DOHH2 (cell line): ENCODE results near the gene IMMP2L.

ENCODE experiments used
- H3F3A ChIP-seq: fragments of 200-600 bp; sonication (generic), shearing (Covaris generic); 2 replicates; pipeline ENCODE4 v1.6.0; 2016; ENCODE audit warnings: antibody characterized with exemption, mild to moderate bottlenecking; ENCODE audit not compliant: control insufficient read depth, insufficient read depth
- H3K27ac ChIP-seq: fragments of 200-600 bp; sonication (generic); 2 replicates; pipeline ENCODE4 v1.5.1; 2014; ENCODE audit warnings: low read depth, mild to moderate bottlenecking, low read length, moderate library complexity
- H3K27me3 ChIP-seq: fragments of 200-600 bp; sonication (generic); 2 replicates; pipeline ENCODE4 v1.6.1; 2014; ENCODE audit warnings: mild to moderate bottlenecking, low read length, mixed read lengths; ENCODE audit not compliant: control insufficient read depth
- H3K36me3 ChIP-seq: fragments of 200-600 bp; sonication (generic); 2 replicates; pipeline ENCODE4 v1.6.1; 2014; ENCODE audit warnings: mild to moderate bottlenecking, low read length, moderate library complexity, mixed read lengths; ENCODE audit not compliant: control insufficient read depth
- H3K4me1 ChIP-seq: fragments of 200-600 bp; sonication (generic); 2 replicates; pipeline ENCODE4 v1.6.1; 2014; ENCODE audit warnings: mild to moderate bottlenecking, low read length, mixed read lengths; ENCODE audit not compliant: control insufficient read depth
- H3K4me2 ChIP-seq: fragments of 200-600 bp; sonication (generic); 2 replicates; pipeline ENCODE4 v1.6.0; 2014; ENCODE audit warnings: mild to moderate bottlenecking, low read length, moderate library complexity
- H3K4me3 ChIP-seq: fragments of 200-600 bp; sonication (generic); 2 replicates; pipeline ENCODE4 v1.5.1; 2014; ENCODE audit warnings: mild to moderate bottlenecking, low read length, mixed read lengths
- H3K79me2 ChIP-seq: fragments of 200-600 bp; sonication (generic); 2 replicates; pipeline ENCODE4 v1.6.1; 2014; ENCODE audit warnings: mild to moderate bottlenecking, low read length, mixed read lengths; ENCODE audit not compliant: control insufficient read depth
- H3K9me2 ChIP-seq: fragments of 200-600 bp; sonication (generic); replicated peaks from 2 replicates; pipeline ENCODE4 v1.6.1; 2014; ENCODE audit warnings: mild to moderate bottlenecking, low read length, mixed read lengths; ENCODE audit not compliant: control insufficient read depth
- H3K9me3 ChIP-seq: fragments of 200-600 bp; sonication (generic); 2 replicates; pipeline ENCODE4 v1.6.1; 2014; ENCODE audit warnings: antibody characterized with exemption, low read length, mixed read lengths; ENCODE audit not compliant: control insufficient read depth, insufficient read depth
- H4K20me1 ChIP-seq: fragments of 200-600 bp; sonication (generic); 2 replicates; pipeline ENCODE4 v1.6.0; 2014; ENCODE audit warnings: low read depth, mild to moderate bottlenecking, antibody characterized with exemption, low read length, moderate library complexity; ENCODE audit not compliant: control insufficient read depth, insufficient read depth
- CTCF ChIP-seq: fragments of 200-600 bp; sonication (generic); IDR thresholded peaks from one replicate; pipeline ENCODE4 v1.5.1; 2014; ENCODE audit warnings: antibody characterized with exemption, mild to moderate bottlenecking, low read depth, low read length; ENCODE audit not compliant: poor library complexity, severe bottlenecking
- EZH2phosphoT487 ChIP-seq: fragments of 200-600 bp; sonication (generic); IDR thresholded peaks from 2 replicates; pipeline ENCODE4 v1.6.1; 2017; ENCODE audit warnings: borderline replicate concordance, mild to moderate bottlenecking, antibody characterized with exemption, low read length, moderate library complexity, mixed read lengths

Gene IMMP2L

GRCh38 chr7:111498391-111499007 is 63.8 kb downstream of the IMMP2L start:
- Histone ChIP-seq H3K4me2 (no peak overlapping the region), H3K9me3 (no peaks in the 10 kb centered on the region), H4K20me1 (no peaks in the 10 kb centered on the region), H3K27ac (no peak overlapping the region), H3K27me3 (no peaks in the 10 kb centered on the region), H3K4me3 (no peak overlapping the region), H3K36me3 (no peaks in the 10 kb centered on the region), H3K9me2 (no peaks in the 10 kb centered on the region), H3K79me2 (no peaks in the 10 kb centered on the region), H3K4me1 (no peaks in the 10 kb centered on the region), H3F3A (no peaks in the 10 kb centered on the region)
- TF ChIP-seq EZH2phosphoT487: no peak
- no peak for TF ChIP-seq CTCF

GRCh38 chr7:111495173-111495810 is 67.0 kb downstream of the IMMP2L start:
- Histone ChIP-seq H3K9me3 (no peaks in the 10 kb centered on the region), H3K27me3 (no peaks in the 10 kb centered on the region), H3K4me1 (no peaks in the 10 kb centered on the region), H4K20me1 (no peaks in the 10 kb centered on the region), H3K36me3 (no peaks in the 10 kb centered on the region), H3K4me3 (no peak overlapping the region), H3K4me2 (no peak overlapping the region), H3K9me2 (no peaks in the 10 kb centered on the region), H3K79me2 (no peaks in the 10 kb centered on the region), H3K27ac (no peak overlapping the region), H3F3A (no peaks in the 10 kb centered on the region)
- TF ChIP-seq EZH2phosphoT487 (no peak), CTCF (no peak)

- H3K4me2 ChIP-seq: no peak overlapping the region
- H3K9me3 ChIP-seq: no peaks in the 10 kb centered on the region
- peaks cover 6% of the 10 kb centered on the region; the same call in 1 of the 2 replicates for H3F3A ChIP-seq
- H3K27me3 ChIP-seq: no peaks in the 10 kb centered on the region
- no peak overlapping the region for H3K27ac ChIP-seq
- no peaks in the 10 kb centered on the region for H3K79me2 ChIP-seq
- no peak for TF ChIP-seq EZH2phosphoT487
- no peak for TF ChIP-seq CTCF
- no peaks in the 10 kb centered on the region for H3K4me1 ChIP-seq
- H3K9me2 ChIP-seq: no peaks in the 10 kb centered on the region
- no peak overlapping the region for H3K4me3 ChIP-seq
- no peaks in the 10 kb centered on the region for H3K36me3 ChIP-seq
- no peaks in the 10 kb centered on the region for H4K20me1 ChIP-seq
Measured at GRCh38 chr7:111492234-111492633, 70.1 kb downstream of the IMMP2L start.
